ENCODE measurements around the gene MAP3K2.

DNA sequence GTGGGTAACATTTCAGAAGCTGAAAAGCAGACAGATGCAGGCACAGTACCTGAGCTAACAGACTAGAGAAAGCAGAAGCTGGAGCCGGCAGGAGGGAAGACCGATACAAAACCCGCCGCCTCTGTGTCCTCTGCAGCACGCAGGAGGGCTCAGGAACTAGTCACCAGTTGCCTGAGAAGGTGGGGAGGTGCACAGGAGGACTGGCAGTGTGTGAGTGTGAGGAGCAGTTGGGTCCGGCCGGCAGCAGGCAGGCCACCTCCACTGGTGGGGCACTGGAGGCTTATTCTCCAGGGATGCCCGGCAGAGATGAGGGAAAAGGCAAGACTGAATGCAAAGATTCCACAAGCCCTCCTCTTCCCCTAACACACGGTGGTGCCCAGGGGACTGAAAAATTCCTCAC is 112.0 kb downstream of the MAP3K2 start:
- no peak for TF ChIP-seq EZH2 (IDR thresholded peaks at IDR 0.05; ENCODE audit: borderline replicate concordance, insufficient read depth, low read length, poor library complexity, severe bottlenecking)
- TF ChIP-seq MXI1 (conservative IDR thresholded peaks at IDR 0.05; ENCODE audit: poor library complexity, severe bottlenecking) = no peak
- TF ChIP-seq, protein P1, sequence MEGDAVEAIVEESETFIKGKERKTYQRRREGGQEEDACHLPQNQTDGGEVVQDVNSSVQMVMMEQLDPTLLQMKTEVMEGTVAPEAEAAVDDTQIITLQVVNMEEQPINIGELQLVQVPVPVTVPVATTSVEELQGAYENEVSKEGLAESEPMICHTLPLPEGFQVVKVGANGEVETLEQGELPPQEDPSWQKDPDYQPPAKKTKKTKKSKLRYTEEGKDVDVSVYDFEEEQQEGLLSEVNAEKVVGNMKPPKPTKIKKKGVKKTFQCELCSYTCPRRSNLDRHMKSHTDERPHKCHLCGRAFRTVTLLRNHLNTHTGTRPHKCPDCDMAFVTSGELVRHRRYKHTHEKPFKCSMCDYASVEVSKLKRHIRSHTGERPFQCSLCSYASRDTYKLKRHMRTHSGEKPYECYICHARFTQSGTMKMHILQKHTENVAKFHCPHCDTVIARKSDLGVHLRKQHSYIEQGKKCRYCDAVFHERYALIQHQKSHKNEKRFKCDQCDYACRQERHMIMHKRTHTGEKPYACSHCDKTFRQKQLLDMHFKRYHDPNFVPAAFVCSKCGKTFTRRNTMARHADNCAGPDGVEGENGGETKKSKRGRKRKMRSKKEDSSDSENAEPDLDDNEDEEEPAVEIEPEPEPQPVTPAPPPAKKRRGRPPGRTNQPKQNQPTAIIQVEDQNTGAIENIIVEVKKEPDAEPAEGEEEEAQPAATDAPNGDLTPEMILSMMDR (IDR thresholded peaks at IDR 0.05; ENCODE audit: poor library complexity, severe bottlenecking) = no peak
- no peak for TF ChIP-seq POLR2AphosphoS5 (IDR thresholded peaks at IDR 0.05)
- no peak for TF ChIP-seq EP300 (conservative IDR thresholded peaks at IDR 0.05; ENCODE audit: poor library complexity, severe bottlenecking)
- TF ChIP-seq TAF1 (IDR thresholded peaks at IDR 0.05; ENCODE audit: low read depth) = no peak
- TF ChIP-seq SMC3 (conservative IDR thresholded peaks at IDR 0.05; ENCODE audit: poor library complexity) = no peak
